HCT116 (cell line): ENCODE data around the gene WDR88. TPM values are rescaled to one million over a fixed set of nuclear protein-coding genes. Genes with fewer than 3 reads are reported as not detected.

Source experiments
- ATAC-seq: fragments of 200-7000 bp; cut with Tn5 transposase; 2 replicates; pipeline ENCODE4 v1.9.1; 2020; ENCODE audit warnings: mild to moderate bottlenecking, moderate library complexity
- BruUV-seq: library from RNA; stranded (reverse); fragments of 400-500 nt; replicated peaks from 2 replicates; lab custom pipeline; 2021; lab: Mats Ljungman, UMichigan
- CTCF ChIA-PET: fragments of 300-600 bp; sonication (Branson Sonifier 250); formaldehyde crosslinking; loops from one replicate; lab custom pipeline; 2021; ENCODE audit warnings: antibody characterized with exemption; lab: Charles Lee
- POLR2A ChIA-PET: fragments of 300-600, 350-600 bp; sonication (Branson Sonifier 250); formaldehyde crosslinking; loops from one replicate; lab custom pipeline; 2021; ENCODE audit warnings: antibody characterized with exemption; lab: Charles Lee
- RAD21 ChIA-PET, 2 experiments: fragments of 300-600 bp; sonication (Branson Sonifier 250); formaldehyde crosslinking; loops; one replicate each; lab custom pipeline; 2023; ENCODE audit warnings: low total read pairs in 2 of 2; ENCODE audit not compliant: uncharacterized antibody in 2 of 2, unreplicated experiment in 2 of 2, low non-redundant PET in 1 of 2; lab: Charles Lee
- DNase-seq: peaks from one replicate; pipeline ENCODE4 v3.0.0-alpha.2; 2010; ENCODE audit warnings: low read depth, low spot score
- H2AFZ ChIP-seq: fragments of 200-600 bp; shearing (Covaris generic), sonication (generic); 2 replicates; pipeline ENCODE4 v1.6.1; 2017; ENCODE audit warnings: low read depth, mixed run types, mixed read lengths, antibody characterized with exemption, low read length; ENCODE audit not compliant: poor library complexity, severe bottlenecking
- H3K27ac ChIP-seq: 2 replicates; pipeline ENCODE4 v1.5.1; 2012; ENCODE audit warnings: low read depth, low read length
- H3K27me3 ChIP-seq: fragments of 200-600 bp; sonication (generic); 2 replicates; pipeline ENCODE4 v1.6.1; 2016; ENCODE audit warnings: mixed run types, low read length, mixed read lengths; ENCODE audit not compliant: insufficient read depth
- H3K36me3 ChIP-seq, 2 experiments: fragments of 200-500 bp in 1 of 2; fragments of 200-600 bp in 1 of 2; sonication (Bioruptor generic) in 1 of 2; sonication (generic) in 1 of 2; 2 replicates each; pipeline versions ENCODE4 v1.5.1 to v1.6.1; 2014 to 2016; ENCODE audit warnings: low read length in 2 of 2, inconsistent platforms in 1 of 2, mixed read lengths in 1 of 2, mixed run types in 1 of 2; ENCODE audit not compliant: insufficient read depth in 2 of 2, control insufficient read depth in 1 of 2
- H3K4me1 ChIP-seq, 2 experiments: fragments of 200-600 bp in 1 of 2; sonication (generic) in 1 of 2; 2 replicates each; pipeline versions ENCODE4 v1.5.1 to v1.6.1; 2012 to 2017; ENCODE audit warnings: low read length in 2 of 2, inconsistent platforms in 1 of 2, mild to moderate bottlenecking in 1 of 2, mixed read lengths in 1 of 2, mixed run types in 1 of 2, moderate library complexity in 1 of 2; ENCODE audit not compliant: insufficient read depth in 2 of 2, control insufficient read depth in 1 of 2
- H3K4me2 ChIP-seq: fragments of 200-600 bp; sonication (generic); 2 replicates; pipeline ENCODE4 v1.6.1; 2017; ENCODE audit warnings: mixed run types, low read length, mixed read lengths
- H3K4me3 ChIP-seq, 2 experiments: fragments of 200-600 bp in 1 of 2; sonication (generic) in 1 of 2; replicated peaks in 1 of 2; 2 replicates each; pipeline ENCODE4 v1.5.1; 2011 to 2016; ENCODE audit warnings: low read length in 2 of 2, control low read depth in 1 of 2, low read depth in 1 of 2, mild to moderate bottlenecking in 1 of 2, mixed read lengths in 1 of 2, mixed run types in 1 of 2
- H3K79me2 ChIP-seq: fragments of 200-600 bp; sonication (generic); 2 replicates; pipeline ENCODE4 v1.6.1; 2017; ENCODE audit warnings: mild to moderate bottlenecking, mixed run types, low read length, moderate library complexity, mixed read lengths; ENCODE audit not compliant: insufficient read depth
- H3K9ac ChIP-seq: fragments of 200-600 bp; sonication (generic); 2 replicates; pipeline ENCODE4 v1.6.1; 2016; ENCODE audit warnings: low read length, mixed read lengths
- H3K9me2 ChIP-seq: fragments of 200-600 bp; sonication (generic), shearing (Covaris generic); 2 replicates; pipeline ENCODE4 v1.6.1; 2017; ENCODE audit warnings: mixed run types, mild to moderate bottlenecking, moderate library complexity; ENCODE audit not compliant: insufficient read depth
- H3K9me3 ChIP-seq, 2 experiments: fragments of 200-500 bp in 1 of 2; fragments of 200-600 bp in 1 of 2; sonication (Bioruptor generic) in 1 of 2; sonication (generic) in 1 of 2; 2 replicates each; pipeline ENCODE4 v1.6.1; 2014 to 2017; ENCODE audit warnings: low read length in 2 of 2, mixed read lengths in 2 of 2, inconsistent platforms in 1 of 2, low read depth in 1 of 2, mild to moderate bottlenecking in 1 of 2, mixed run types in 1 of 2, moderate library complexity in 1 of 2; ENCODE audit not compliant: control insufficient read depth in 1 of 2, insufficient read depth in 1 of 2
- H4K20me1 ChIP-seq: fragments of 200-600 bp; sonication (generic), shearing (Covaris generic); 2 replicates; pipeline ENCODE4 v1.6.1; 2017; ENCODE audit warnings: mixed run types, mild to moderate bottlenecking, moderate library complexity; ENCODE audit not compliant: insufficient read depth
- CBX3 ChIP-seq: IDR thresholded peaks from 2 replicates; pipeline ENCODE4 v1.6.1; 2012; ENCODE audit warnings: low read depth
- EGR1 ChIP-seq: IDR thresholded peaks from 2 replicates; pipeline ENCODE4 v1.6.1; 2012; ENCODE audit warnings: low read depth
- ELF1 ChIP-seq: IDR thresholded peaks from 2 replicates; pipeline ENCODE4 v1.6.1; 2012; ENCODE audit warnings: low read depth, borderline replicate concordance
- EZH2 ChIP-seq: fragments of 200-600 bp; sonication (generic); IDR thresholded peaks from 2 replicates; pipeline ENCODE4 v1.6.1; 2017; ENCODE audit warnings: antibody characterized with exemption, mixed run types
- EZH2phosphoT487 ChIP-seq: fragments of 200-600 bp; IDR thresholded peaks from 2 replicates; pipeline ENCODE4 v1.6.1; 2018; ENCODE audit warnings: antibody characterized with exemption, borderline replicate concordance
- FOSL1 ChIP-seq: IDR thresholded peaks from 2 replicates; pipeline ENCODE4 v1.6.1; 2012; ENCODE audit warnings: low read depth
- JUND ChIP-seq: IDR thresholded peaks from 2 replicates; pipeline ENCODE4 v1.6.1; 2012
- RAD21 ChIP-seq: IDR thresholded peaks from 2 replicates; pipeline ENCODE4 v1.6.1; 2012; ENCODE audit warnings: low read depth, mild to moderate bottlenecking
- SP1 ChIP-seq: IDR thresholded peaks from 2 replicates; pipeline ENCODE4 v1.6.1; 2012; ENCODE audit warnings: low read depth
- TCF7L2 ChIP-seq: IDR thresholded peaks from 2 replicates; pipeline ENCODE4 v1.7.0; 2011; ENCODE audit warnings: borderline replicate concordance, inconsistent platforms; ENCODE audit not compliant: insufficient read depth, insufficient read length; ENCODE audit errors: extremely low read depth
- YY1 ChIP-seq: IDR thresholded peaks from 2 replicates; pipeline ENCODE4 v1.6.1; 2011; ENCODE audit warnings: low read length, low read depth, moderate library complexity, mild to moderate bottlenecking; ENCODE audit not compliant: insufficient replicate concordance; ENCODE audit errors: extremely low read depth
- ZFX ChIP-seq: fragments of 450-650 bp; IDR thresholded peaks from 2 replicates; pipeline ENCODE4 v1.6.1; 2017
- ZNF274 ChIP-seq: fragments of 200-500 bp; sonication (Bioruptor generic); IDR thresholded peaks from 2 replicates; pipeline ENCODE4 v1.6.1; 2014; ENCODE audit warnings: mild to moderate bottlenecking, low read depth, low read length, inconsistent platforms
- intact Hi-C: fragments of 100-400 bp; cut with micrococcal nuclease; formaldehyde crosslinking; loops from 2 replicates; pipeline ENCODE4 v1.10.0; 2022
- total RNA-seq: library from RNA; stranded (reverse); gene quantifications from one replicate; pipeline ENCODE4 v1.2.1, GENCODE V29; 2021; ENCODE audit not compliant: unreplicated experiment
- TF ChIP-seq, protein P1 (sequence below), 3 experiments: fragments of 200-600 bp in 1 of 3; sonication (generic) in 1 of 3; IDR thresholded peaks in 2 of 3; conservative IDR thresholded peaks in 1 of 3; 2 replicates each; pipeline ENCODE4 v1.5.1; 2012 to 2017; ENCODE audit warnings: low read depth in 2 of 3, low read length in 2 of 3, antibody characterized with exemption in 1 of 3, borderline replicate concordance in 1 of 3, control low read depth in 1 of 3, mild to moderate bottlenecking in 1 of 3, mixed read lengths in 1 of 3, mixed run types in 1 of 3, moderate library complexity in 1 of 3; ENCODE audit not compliant: insufficient read depth in 1 of 3
- TF ChIP-seq, protein P2 (sequence below): IDR thresholded peaks from 2 replicates; pipeline ENCODE4 v1.6.1; 2012
- TF ChIP-seq, protein P3 (sequence below): IDR thresholded peaks from 2 replicates; pipeline ENCODE4 v1.6.1; 2012; ENCODE audit warnings: low read depth

The WDR88 gene
- total RNA-seq, 1 experiment from 2014 or later = not detected

DNA sequence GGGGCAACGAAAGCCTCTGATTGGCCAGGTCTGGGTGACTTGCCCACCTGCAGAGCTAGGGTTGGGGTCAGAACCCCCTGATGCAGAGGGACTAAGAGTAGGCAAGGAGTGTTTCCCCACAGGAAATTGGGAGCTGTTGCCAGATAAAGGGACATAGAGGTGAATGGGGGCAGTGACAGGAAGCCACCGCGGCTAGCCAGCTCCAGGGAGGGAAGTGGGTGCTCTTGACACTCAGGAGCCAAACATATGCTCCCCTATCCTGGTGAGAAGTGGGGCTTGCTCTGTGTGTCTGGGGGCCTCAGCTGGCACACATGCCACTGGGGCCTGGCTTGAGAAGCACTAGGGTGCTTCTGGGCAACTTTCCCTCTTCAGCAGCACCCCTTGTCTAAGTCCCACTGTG, 26.0 kb downstream of the WDR88 start:
- Histone ChIP-seq H3K4me3 (no peak overlapping the region), H3K27ac (no peak overlapping the region), H3K4me1 (no peaks in the 10 kb centered on the region), H3K79me2 (no peaks in the 10 kb centered on the region), H3K27me3 (no peaks in the 10 kb centered on the region), H3K9ac (no peak overlapping the region), H2AFZ (no peak overlapping the region), H3K36me3 (no peaks in the 10 kb centered on the region), H3K4me2 (no peak overlapping the region), H3K9me2 (no peaks in the 10 kb centered on the region), H4K20me1 (no peaks in the 10 kb centered on the region), H3K9me3 (no peaks in the 10 kb centered on the region)
- TF ChIP-seq RAD21 = no peak
- TF ChIP-seq TCF7L2 = no peak
- TF ChIP-seq EZH2 = no peak
- TF ChIP-seq, protein P1, sequence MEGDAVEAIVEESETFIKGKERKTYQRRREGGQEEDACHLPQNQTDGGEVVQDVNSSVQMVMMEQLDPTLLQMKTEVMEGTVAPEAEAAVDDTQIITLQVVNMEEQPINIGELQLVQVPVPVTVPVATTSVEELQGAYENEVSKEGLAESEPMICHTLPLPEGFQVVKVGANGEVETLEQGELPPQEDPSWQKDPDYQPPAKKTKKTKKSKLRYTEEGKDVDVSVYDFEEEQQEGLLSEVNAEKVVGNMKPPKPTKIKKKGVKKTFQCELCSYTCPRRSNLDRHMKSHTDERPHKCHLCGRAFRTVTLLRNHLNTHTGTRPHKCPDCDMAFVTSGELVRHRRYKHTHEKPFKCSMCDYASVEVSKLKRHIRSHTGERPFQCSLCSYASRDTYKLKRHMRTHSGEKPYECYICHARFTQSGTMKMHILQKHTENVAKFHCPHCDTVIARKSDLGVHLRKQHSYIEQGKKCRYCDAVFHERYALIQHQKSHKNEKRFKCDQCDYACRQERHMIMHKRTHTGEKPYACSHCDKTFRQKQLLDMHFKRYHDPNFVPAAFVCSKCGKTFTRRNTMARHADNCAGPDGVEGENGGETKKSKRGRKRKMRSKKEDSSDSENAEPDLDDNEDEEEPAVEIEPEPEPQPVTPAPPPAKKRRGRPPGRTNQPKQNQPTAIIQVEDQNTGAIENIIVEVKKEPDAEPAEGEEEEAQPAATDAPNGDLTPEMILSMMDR (IDR thresholded peaks at IDR 0.05 in 2 of 3, conservative IDR thresholded peaks at IDR 0.05 in 1 of 3; ENCODE audit: borderline replicate concordance in 1 of 3, insufficient read depth in 1 of 3, low read depth in 2 of 3, low read length in 2 of 3) = no peak
- TF ChIP-seq ZNF274 = no peak
- TF ChIP-seq JUND = no peak
- TF ChIP-seq YY1 = no peak
- ChIA-PET POLR2A (no interaction called here), RAD21 (no interaction called here), CTCF (no interaction called here)
- no TSS peak for BruUV-seq
- DNase-seq (no peak), ATAC-seq (no peak)
- intact Hi-C loops = no loop called here

DNA sequence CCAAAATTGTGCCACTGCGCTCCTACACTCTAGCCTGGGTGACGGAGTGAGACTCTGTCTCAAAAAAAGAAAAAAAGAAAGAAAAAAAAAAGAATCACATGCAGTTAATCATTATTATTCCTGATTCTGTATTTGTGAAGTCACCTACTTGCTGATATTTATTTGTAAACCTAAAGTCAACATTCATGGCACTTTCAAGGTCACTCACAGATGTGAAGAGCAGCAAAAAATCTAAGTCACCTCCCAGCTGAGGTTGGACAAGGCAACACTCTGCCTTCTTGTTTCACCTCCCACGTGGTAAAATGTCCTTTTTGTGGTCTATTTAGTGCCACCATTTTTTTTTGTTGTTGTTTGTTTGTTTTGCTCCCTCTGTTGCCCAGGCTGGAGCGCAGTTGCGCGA, 26.5 kb downstream of the WDR88 start:
- Histone ChIP-seq H3K9me3 (no peaks in the 10 kb centered on the region), H3K27ac (no peak overlapping the region), H3K4me3 (no peak overlapping the region), H3K4me1 (no peaks in the 10 kb centered on the region), H4K20me1 (no peaks in the 10 kb centered on the region), H3K27me3 (no peaks in the 10 kb centered on the region), H2AFZ (no peak overlapping the region), H3K36me3 (no peaks in the 10 kb centered on the region), H3K4me2 (no peak overlapping the region), H3K9ac (no peak overlapping the region), H3K79me2 (no peaks in the 10 kb centered on the region), H3K9me2 (no peaks in the 10 kb centered on the region)
- DNase-seq (no peak), ATAC-seq (no peak)
- intact Hi-C loops = no loop called here
- no TSS peak for BruUV-seq
- ChIA-PET POLR2A (no interaction called here), CTCF (no interaction called here), RAD21 (no interaction called here)
- TF ChIP-seq TCF7L2 (no peak), EGR1 (no peak), SP1 (no peak), ZFX (no peak), EZH2phosphoT487 (no peak), JUND (no peak), CBX3 (no peak), FOSL1 (no peak), YY1 (no peak), ELF1 (no peak), ZNF274 (no peak)
- TF ChIP-seq, protein P2, sequence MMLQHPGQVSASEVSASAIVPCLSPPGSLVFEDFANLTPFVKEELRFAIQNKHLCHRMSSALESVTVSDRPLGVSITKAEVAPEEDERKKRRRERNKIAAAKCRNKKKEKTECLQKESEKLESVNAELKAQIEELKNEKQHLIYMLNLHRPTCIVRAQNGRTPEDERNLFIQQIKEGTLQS = no peak
- TF ChIP-seq, protein P3, sequence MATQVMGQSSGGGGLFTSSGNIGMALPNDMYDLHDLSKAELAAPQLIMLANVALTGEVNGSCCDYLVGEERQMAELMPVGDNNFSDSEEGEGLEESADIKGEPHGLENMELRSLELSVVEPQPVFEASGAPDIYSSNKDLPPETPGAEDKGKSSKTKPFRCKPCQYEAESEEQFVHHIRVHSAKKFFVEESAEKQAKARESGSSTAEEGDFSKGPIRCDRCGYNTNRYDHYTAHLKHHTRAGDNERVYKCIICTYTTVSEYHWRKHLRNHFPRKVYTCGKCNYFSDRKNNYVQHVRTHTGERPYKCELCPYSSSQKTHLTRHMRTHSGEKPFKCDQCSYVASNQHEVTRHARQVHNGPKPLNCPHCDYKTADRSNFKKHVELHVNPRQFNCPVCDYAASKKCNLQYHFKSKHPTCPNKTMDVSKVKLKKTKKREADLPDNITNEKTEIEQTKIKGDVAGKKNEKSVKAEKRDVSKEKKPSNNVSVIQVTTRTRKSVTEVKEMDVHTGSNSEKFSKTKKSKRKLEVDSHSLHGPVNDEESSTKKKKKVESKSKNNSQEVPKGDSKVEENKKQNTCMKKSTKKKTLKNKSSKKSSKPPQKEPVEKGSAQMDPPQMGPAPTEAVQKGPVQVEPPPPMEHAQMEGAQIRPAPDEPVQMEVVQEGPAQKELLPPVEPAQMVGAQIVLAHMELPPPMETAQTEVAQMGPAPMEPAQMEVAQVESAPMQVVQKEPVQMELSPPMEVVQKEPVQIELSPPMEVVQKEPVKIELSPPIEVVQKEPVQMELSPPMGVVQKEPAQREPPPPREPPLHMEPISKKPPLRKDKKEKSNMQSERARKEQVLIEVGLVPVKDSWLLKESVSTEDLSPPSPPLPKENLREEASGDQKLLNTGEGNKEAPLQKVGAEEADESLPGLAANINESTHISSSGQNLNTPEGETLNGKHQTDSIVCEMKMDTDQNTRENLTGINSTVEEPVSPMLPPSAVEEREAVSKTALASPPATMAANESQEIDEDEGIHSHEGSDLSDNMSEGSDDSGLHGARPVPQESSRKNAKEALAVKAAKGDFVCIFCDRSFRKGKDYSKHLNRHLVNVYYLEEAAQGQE = no peak
